Stimulated activated CD8-positive, alpha-beta memory T cell treated with anti-CD3 and anti-CD28 coated beads, Interleukin-4, amount 100 ng/mL, for 48 hours (primary cell): ENCODE results near the gene PRPF4.
"Not testable (repeated sequence)": the region's sequence is repeated elsewhere in the genome, so short reads cannot be mapped to it uniquely, and the experiment has no call there.

Experiments used
- DNase-seq: peaks from one replicate; pipeline ENCODE4 v3.0.0-alpha.2; 2020

PRPF4 gene

DNA sequence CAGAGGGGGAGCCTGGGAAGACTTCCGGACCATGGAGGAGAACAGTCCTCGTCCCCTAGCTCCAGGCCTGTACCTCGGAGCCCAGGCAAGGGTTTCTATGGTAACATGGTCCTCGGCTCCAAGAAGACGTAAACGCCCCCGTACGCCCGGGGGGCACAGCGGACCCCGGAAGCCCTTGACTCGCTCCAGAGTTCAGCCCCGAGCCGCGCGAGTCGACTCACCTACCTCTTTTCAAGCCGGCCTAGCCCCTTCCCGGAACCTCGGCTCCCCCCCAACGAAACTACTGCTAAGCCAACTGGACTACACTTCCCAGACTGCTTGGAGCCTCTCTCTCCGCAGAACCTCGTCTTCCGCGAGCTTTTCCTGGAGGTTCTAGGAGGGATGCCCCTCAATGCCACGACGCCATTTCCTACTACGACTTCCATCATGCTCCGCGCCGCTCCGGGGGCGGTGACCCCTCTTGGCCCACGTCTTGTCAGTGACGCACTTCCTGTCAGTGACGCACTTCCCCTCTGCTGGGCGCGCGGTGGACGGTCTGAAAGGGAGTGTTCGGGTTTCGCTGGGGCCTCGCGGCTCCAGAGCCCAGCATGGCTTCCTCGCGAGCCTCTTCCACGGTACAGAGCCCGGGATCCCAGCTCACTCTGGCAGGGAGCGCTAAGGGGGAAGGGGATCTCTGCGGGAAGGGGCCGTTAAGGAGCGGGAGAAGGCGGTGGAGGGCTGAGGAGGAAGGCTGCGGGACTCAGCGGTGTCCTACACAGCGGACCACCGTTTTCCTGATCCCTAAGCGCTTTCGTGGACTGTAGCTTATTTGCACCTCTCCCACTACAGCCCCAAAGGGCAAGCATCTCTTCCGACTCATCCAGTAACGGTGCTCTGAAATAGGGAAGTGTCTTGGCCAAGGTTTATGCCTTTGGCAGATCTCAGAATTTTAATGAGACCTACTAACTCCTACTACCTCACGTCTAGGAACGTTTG is at the start of gene PRPF4, which contains the start of gene CDC26:
PRPF4 (plus strand) TSS at position 502 of the 975 bp plus-strand sequence; CDS start at position 588, 86 bp downstream.
CDC26 (minus strand) TSS at position 416 of the 975 bp plus-strand sequence. CDS start 3,065 bp downstream, outside the sequence.
- DNase-seq, result peak; percentile 97

GRCh38 chr9:113227436-113227835 is 48.0 kb upstream of the PRPF4 start:
- no peak for DNase-seq

DNA sequence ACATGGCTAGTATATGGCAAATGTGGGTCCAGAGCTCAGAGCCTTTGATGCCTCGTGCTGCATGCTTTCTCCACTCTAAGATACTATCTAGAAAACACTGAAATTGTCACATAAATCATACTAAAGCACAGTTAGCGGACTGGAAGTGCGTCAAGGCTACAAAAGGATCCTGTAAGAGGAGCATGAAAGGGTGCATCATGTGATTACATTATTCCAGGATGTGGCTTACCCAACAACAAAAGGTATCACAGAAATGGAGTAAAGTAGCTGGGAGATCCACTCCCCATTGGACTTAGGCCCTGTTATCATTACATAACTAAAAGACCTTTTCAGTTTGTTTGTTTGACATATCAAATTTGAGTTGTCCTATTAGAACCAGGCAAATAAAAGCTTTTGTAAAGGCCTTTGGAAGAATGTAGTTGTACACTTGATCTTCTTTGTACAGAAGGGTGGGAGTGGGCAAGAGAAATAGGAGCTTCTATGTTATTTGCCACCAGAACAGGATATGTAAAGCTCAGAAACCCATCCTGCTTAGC is 47.3 kb upstream of the PRPF4 start:
- DNase-seq, result no peak

DNA sequence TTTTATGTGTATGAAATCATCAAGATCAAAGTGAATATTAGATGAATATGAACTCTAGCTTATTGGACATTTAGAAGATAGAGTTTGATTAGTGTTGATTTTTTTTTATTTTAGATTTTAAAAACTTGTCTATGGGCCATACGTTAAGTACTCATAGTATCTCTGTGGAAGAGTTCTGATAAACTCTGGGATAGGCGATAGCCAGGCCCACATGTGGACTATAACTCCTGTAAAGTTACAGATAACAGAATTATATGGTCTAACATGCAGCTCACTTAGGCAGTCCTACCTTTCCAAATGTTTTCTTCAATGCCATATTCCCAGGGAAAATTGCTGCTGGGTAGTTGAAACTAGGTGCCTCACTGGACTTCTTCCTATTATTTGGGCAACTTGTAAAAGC is 43.8 kb upstream of the PRPF4 start:
- DNase-seq, result no peak

GRCh38 chr9:113235701-113236255 is 39.7 kb upstream of the PRPF4 start:
- not testable (repeated sequence) for DNase-seq

DNA sequence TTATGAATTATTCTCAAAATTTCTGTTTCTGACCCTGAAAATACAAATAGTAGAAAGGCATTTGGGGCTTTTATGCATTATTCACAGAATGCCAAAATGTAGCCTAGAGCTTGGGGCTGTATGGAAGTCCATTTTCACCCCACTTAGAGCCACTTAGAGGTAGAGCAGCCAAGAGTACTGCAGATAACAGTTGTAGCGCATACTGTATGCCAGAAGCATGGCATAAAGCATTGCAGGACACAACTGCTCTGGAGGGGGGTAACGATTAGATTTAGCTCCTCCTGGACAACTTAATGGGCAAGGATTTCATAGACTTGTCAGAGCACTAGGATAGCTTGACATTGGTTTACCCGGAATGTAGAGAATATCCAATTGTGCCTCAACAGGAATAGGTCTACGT is 38.4 kb upstream of the PRPF4 start:
- no peak for DNase-seq

DNA sequence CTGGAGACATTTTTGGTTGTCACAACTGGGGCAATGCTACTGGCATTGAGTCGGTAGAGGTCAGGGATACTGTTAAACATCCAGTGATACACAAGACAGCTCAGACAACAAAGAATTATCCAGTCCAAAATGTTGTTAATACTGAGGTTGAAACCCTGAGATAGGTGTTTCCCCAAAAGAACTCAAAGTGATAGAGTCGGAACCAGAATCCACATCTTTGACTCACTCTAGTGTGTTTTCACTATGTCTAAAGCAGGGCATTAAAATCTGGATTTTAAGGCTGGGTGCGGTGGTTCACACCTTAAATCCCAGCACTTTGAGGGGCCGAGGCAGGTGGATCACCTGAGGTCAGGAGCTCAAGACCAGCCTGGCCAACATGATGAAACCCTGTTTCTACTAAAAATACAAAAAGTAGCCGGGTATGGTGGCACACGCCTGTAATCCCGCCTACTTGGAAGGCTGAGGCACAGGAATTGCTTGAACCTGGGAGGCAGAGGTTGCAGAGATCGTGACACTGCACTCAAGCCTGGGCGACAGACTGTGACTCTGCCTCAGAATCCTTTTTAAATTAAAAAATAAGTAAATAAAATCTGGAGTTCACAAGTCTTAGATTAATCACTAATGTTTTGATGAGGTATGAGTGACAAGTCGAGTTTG is 37.1 kb upstream of the PRPF4 start:
- no peak for DNase-seq

- no peak for DNase-seq
Measured at GRCh38 chr9:113238859-113239232, 36.6 kb upstream of the PRPF4 start.

DNA sequence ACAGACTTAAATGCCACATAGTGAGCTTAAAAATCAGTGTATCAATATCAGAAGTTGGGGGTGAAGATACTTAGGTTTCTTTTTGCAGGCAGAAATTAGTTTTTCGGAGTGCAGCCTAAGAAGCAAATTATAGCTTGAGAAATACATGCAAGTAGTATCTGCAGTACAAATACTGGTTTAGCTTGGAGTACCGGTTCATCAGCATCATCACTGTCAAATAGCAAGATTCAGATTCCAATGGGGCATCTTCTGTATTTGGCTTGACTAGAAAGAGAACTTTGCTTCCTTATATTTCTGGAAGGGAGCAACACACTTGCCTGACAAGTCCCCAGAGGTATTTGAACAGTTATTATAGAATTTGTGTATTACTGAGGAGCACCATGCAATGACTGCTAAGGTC is 34.3 kb upstream of the PRPF4 start:
- no peak for DNase-seq

DNA sequence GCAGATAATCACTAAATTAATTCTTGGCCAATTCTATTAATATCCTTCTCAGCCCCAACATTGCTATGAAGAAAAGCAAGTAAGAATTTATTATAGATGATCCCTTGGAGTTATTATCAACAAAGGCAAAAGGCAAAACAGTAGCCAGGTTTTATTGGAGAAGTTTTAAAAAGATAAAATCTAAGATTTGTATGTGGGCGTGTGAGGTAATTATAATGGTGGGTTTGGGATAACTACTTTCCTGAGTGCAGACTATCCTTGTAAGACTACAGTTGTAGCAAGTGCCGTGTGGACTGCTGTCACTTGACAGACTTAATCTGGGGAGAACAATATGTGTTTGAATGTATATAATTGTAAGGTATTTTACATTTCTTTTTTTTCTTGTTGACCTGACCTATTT is 30.9 kb upstream of the PRPF4 start:
- DNase-seq, result no peak

DNA sequence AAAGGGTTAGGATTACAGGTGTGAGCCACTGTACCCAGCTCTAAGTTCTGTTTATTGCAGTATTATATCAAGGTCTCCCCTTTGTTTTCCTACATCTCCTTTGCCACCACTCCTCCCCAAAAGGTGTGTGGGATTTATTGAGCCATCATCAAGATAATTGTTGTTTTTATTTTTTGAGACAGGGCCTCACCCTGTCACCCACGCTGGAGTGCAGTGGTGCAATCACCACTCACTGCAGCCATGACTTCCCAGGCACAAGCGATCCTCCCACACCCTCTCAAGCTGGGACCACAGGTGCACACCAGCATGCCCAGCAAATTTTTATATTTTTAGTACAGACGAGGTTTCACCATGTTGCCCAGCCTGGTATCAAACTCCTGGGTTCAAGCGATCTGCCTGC is 29.6 kb upstream of the PRPF4 start:
- no peak for DNase-seq

GRCh38 chr9:113246928-113247327 is 28.5 kb upstream of the PRPF4 start:
- no peak for DNase-seq

DNA sequence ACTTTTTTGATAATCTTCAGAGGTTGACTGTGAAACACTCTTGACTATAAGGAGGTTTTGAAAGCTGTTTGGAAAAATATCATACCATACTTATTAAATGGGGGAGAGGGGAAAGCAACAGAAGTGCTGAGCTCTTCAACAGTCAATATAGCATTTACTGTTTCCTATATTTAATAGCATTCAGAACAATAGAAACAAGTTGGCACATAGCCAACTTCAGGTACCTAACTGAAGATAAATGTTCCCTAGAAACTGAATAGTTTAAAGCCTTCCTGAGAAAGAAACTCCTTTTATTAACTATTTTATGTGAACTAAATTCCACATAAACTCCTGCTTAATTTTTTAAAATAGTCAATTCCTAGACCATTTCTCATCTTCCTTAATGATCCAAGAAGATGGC is 27.8 kb upstream of the PRPF4 start:
- DNase-seq, result no peak

- DNase-seq, result not testable (repeated sequence)
Measured at GRCh38 chr9:113249661-113250060, 25.8 kb upstream of the PRPF4 start.

GRCh38 chr9:113250807-113251206 is 24.7 kb upstream of the PRPF4 start:
- no peak for DNase-seq

DNA sequence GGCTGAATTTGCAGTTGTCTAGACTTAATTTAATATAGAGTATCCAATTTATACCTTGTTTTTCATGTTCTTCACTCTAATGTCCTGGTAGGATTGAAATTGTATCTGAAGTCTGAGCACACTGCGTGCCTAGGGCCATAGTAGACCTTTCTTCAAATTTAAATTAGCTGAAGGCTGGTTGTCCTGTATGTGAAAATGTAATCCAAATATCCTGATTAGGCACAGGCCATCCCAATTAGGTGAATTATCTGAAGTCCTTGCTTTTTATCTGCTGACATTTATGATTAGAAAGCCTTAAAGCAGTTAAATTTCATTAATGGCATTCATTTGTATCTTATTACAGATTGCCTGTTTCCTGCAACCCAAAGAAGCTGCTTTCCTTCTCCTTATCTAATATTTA is 20.5 kb upstream of the PRPF4 start:
- no peak for DNase-seq

GRCh38 chr9:113255438-113255837 is 20.0 kb upstream of the PRPF4 start:
- no peak for DNase-seq

DNA sequence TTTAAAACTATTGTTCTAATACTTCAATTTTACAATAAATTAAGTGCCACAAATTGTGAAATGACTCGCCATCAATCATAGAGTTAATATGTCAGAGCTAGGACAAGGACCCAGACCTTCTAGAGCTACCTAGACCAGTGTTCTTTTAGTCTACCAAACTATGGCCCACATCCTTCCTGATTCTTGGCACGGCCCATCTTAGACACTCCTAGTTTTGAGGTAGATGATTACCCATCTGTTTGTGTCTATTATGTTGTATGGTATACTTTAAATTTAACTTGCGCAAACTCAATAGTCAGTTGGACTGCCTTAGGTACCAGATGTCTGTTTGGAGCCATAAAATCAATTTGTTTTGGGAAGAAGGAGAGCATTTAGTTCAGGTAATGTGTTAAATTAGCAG is 17.6 kb upstream of the PRPF4 start:
- no peak for DNase-seq

DNA sequence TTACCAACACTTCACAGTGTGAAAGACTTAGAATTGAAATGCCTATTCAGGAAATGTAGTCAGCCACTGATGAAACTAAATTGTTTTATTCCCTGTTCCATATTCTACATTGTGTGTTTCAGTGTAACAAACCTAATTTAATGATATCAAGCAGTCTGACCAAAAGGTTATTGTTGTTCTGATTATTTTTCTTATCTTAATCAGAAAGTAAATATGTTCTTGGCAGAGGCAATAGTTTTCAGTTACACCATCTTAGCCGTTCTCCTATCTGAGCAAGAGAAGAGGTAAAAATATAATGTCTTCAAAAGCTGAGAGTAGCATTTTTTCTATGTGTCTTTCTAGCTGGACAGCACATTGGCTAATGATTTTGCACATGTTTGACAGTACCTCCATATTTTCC is 17.2 kb upstream of the PRPF4 start:
- no peak for DNase-seq

- no peak for DNase-seq
Measured at GRCh38 chr9:113261917-113262671, 13.4 kb upstream of the PRPF4 start.

GRCh38 chr9:113266174-113266573 is 9.3 kb upstream of the PRPF4 start:
- DNase-seq, result no peak

GRCh38 chr9:113267911-113268566 is 7.4 kb upstream of the PRPF4 start:
- DNase-seq, result no peak
